ENCODE measurements around the gene FAM114A2.

FAM114A2 gene

GRCh38 chr5:153987301-153987700 lies 51.4 kb downstream of the FAM114A2 start:
- no peak for DNase-seq (ENCODE audit: low read depth in 2 of 2, low spot score in 1 of 2)

DNA sequence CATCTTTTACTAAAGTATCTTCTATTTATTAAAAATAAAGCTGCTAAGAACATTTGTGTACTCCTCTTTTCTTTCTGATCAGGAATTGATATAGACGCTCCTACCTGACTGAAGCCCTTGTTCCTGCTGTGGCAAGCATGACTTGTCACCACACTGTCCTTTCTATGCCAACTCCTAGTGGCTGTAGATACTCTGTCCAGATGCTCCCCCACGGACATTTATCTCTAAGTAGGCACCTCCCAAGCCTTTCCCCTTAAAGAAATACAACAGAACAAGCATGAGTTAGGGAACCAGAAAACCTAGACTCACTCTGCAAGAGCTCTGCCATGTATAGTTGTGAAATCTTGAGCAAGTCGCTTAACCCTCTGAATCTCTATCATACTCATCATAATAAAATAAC lies 53.2 kb downstream of the FAM114A2 start:
- no peak for DNase-seq (ENCODE audit: low read depth in 2 of 2, low spot score in 1 of 2)

- DNase-seq (ENCODE audit: low read depth in 2 of 2, low spot score in 1 of 2): no peak
These were observed 54.8 kb downstream of the FAM114A2 start for GRCh38 chr5:153983885-153984284.

- no peak for DNase-seq (ENCODE audit: low read depth in 2 of 2, low spot score in 1 of 2)
These were observed 56.7 kb downstream of the FAM114A2 start for GRCh38 chr5:153981905-153982605.

DNA sequence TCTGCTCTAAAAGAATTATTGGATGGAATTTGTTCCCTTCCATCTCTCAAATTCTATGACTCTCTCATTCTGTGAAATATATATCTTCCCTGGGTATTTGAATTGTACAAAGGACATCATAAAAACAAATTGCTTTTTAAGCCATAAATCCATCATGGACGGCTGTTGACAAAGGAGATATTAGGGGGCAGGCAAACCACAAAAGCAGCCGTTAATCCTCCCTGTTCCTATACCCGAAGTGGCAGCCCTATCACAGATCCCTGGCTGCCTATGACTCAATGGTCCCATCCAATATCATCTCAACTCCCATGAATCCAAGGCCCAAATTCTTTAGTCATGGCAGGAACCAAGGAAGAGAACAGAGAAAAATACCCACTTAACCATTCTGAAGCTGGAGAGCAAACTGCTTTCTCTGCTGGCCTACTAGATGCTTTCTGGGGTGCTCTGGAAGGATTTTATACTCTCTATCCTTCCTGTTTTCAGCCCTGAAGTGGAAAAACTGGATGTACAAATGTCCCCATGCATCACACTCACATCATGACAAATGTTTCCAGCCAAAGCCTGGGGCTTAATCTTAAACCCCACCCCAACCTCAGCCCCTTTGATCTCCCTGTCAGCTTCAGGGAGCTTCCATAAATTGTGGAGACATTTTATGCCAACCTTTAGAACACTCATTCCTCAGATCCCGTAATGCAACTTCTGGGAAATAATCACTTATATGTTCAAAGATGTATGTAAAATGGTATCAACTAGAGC lies 59.5 kb downstream of the FAM114A2 start:
- no peak for DNase-seq (ENCODE audit: low read depth in 2 of 2, low spot score in 1 of 2)

- no peak for DNase-seq (ENCODE audit: low read depth in 2 of 2, low spot score in 1 of 2)
These were observed 63.9 kb downstream of the FAM114A2 start for GRCh38 chr5:153974813-153975163.

- DNase-seq (ENCODE audit: low read depth in 2 of 2, low spot score in 1 of 2): no peak
These were observed 64.4 kb downstream of the FAM114A2 start for GRCh38 chr5:153974131-153974812.

GRCh38 chr5:153972240-153972639 lies 66.5 kb downstream of the FAM114A2 start:
- no peak for DNase-seq (ENCODE audit: low read depth in 2 of 2, low spot score in 1 of 2)

DNA sequence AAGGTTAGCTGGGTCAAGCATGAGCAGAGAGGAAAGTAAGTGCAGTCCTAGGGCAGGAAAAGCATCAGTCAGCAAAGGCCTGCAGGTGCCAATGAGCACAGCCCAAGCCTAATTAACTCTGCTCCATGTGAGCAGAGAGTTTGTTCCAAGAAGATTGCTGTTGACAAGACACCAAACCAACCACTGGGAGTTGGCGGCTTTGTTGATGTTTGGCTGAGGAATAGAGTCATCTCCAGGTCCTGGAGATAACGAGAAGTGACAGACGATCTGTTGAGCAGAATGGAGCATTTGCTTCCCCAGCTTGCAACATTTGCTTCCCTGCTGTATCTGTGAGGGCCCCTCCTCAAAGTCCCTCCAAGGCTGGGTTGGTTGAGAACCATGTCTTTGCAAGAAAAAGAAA lies 68.2 kb downstream of the FAM114A2 start:
- no peak for DNase-seq (ENCODE audit: low read depth in 2 of 2, low spot score in 1 of 2)

GRCh38 chr5:153969563-153969895 lies 69.2 kb downstream of the FAM114A2 start:
- DNase-seq (ENCODE audit: low read depth in 2 of 2, low spot score in 1 of 2): no peak

DNA sequence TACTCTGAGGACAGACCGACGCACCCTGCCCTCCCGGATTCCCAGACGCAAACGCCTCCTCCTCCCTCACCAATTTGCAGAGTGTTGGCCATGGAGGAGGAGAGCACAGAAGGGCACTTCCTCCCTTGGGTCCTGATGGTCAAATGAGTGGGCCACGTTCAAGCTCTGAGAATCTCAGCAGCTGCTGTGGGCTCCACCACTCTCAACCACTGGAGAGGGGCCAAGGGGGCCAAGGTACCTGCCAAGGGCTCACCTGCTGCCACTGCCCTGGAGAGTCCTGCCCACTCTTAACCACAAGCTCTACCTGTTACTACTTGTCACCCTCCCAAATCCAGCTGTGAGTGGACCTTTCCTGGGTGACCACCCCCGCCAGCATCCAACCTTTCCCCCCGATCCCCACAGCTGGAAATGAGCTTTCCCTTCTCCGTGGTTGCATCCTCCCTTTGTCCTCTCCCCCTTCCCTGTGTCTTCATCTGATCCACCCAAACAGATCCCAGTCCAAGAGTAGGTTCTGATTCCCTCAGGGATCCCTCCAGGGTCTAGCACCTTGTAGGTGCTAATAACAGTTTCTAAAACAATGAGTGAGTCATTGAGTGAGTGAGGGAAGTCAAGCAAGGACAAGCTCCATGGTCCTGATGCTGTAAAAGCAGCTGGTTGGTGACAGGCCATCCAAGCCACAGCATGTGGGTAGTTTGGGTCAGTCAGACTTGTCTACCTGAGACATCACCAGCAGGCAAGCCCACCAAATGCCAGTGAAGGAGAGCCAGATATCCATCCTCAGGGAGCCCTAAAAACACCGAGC lies 69.7 kb downstream of the FAM114A2 start:
- no peak for DNase-seq (ENCODE audit: low read depth in 2 of 2, low spot score in 1 of 2)

DNA sequence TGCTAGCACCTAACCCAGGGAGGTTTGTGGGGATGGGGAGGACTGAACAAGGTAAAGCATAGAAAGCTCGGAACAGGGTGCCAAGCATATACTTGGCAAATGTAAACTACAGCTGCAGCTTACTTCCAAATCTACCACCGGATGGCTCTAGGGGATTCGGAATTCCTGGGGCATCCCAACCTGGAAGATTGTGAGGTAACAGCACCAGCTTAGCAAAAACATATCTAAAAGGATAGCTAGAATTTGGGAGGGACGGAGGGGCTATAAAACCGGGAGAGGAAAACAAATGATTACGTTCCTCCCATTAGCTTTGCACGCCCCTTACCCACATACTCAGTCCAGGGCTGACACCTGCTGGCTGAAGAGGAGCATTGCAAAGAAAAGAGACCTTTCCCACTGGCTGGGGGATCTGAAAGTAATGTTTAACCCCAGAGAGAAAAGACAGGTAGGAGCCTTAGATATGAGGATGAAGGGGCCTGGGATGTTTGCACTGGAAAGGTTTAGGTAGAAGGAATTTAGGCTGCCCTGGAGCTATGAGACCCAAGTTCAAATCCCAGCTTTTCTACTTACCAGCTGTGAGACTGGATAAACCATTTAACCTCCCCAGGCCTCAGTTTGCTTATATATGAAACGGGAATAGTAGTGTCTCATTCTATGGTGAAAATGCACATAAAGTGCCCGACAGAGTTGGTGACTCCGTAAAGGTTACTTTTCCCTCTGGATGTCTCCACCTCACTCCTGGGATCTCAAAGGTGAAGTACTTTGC lies 73.6 kb downstream of the FAM114A2 start:
- DNase-seq (ENCODE audit: low read depth in 2 of 2, low spot score in 1 of 2): peak in 1 of 2 donors; percentile 17

DNA sequence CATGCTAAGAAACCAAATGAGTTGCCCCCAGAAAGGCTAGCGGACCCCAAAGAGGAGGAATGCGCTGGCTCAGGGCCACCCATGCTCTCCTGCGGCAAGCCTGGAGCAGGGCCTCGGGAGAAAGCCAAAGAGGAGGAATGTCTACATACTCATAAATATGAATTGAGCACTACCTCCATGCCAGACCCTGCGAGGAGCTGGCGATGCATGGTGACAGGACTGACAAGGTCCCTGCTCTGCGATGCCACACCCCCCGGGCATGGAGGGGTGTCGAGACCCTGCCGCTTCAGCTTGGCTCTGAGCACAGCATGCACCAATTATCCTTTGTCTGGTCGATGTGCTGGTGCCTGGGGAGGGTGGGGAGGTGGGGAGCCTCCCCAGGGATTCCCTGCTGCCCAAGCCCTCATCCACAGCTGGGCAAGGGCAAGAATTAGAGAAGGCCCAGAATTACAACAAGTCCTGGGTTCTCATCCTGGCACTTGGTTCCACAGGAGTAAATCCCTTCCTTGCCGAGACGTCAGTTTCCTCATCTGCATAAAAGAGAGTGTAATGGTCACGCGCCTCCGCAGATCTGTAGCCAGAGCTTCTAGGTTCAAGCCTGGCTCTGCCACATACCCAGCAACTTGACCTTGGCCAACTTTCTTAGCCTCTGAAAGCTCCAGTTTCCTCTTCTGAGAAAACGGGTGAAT lies 74.4 kb downstream of the FAM114A2 start:
- no peak for DNase-seq (ENCODE audit: low read depth in 2 of 2, low spot score in 1 of 2)

DNA sequence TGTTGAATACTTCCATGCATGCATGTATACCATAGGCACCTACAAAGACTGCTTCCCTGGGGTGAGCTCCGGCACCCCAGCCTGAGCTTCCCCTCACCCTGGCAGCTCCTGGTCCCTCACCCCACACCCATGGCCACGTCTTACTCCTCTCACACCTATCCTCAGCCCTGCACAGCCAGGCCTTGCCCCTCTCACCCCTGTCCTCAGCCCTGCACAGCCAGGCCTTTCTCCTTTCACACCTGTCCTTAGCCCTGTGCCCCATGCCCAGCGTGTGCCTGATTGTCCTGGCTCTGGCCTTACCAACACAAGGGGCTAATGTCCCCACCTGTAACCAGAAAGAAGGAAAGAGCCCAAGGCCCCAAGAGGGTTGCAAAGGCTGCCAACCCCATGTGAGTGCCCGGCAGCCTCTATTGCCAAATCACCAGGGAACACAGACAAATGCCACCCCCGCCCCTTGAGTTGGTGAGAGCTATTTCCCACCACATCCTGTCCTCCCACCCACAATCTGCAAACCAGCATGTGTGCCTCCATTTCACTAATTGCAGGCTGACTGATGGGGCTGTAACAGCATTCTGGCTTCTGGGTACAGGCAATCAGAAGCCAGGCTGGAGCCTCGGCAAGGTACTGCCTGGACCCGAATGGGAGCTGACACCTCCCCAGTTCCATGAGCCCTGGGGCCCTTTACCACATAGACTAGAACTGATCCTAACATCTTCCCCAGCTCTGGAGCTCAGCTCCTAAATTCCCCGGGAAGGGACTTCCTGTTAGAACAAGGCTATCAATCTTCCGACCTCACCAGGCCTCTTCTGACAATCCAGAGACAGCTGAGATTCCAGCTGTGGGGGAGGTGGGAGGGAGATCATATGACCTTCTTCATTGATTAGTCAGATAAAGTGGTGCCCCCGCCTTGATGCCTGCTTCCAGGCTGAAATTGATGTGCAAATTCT lies 78.2 kb downstream of the FAM114A2 start:
- DNase-seq (ENCODE audit: low read depth in 2 of 2, low spot score in 1 of 2): no peak

DNA sequence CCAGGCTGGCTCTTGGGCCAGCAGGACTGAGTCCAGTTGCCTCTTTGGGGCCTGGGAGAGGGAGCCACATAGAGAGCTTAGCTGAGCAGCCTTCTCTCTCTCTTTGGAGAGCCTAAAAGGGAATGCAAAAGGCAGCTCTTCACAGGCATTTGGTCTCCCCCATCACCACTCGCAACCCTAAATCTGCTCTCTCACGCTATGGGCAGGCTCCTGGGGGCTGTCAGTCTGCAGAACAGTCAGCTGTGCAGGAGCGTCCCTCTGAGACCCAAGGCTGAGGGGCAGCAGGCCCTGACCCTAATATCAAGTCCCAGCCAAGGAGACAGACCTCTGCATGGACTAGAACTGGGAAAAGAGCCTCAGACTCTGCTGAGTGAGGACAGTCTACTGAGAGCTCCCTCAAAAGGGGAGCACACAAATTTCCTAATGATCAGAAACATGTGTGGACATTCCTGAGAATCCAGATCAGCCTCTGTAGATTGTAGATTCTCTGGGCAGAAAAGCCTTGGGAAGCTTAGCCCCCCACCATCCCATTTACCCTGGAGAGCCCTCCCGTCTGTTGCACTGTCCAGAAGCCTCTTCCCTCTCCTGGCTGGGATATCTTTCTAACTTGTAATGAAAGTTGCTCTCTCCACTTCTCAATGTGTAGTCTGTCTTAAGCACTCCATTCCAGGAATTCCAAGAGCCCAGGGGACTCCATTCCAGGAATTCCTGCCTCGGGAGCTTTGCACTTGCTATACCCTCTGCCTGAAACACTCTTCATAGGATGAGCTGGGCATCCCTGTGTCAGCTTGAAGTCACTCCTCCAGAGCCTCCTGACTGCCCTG lies 79.4 kb downstream of the FAM114A2 start:
- DNase-seq (ENCODE audit: low read depth in 2 of 2, low spot score in 1 of 2): no peak

DNA sequence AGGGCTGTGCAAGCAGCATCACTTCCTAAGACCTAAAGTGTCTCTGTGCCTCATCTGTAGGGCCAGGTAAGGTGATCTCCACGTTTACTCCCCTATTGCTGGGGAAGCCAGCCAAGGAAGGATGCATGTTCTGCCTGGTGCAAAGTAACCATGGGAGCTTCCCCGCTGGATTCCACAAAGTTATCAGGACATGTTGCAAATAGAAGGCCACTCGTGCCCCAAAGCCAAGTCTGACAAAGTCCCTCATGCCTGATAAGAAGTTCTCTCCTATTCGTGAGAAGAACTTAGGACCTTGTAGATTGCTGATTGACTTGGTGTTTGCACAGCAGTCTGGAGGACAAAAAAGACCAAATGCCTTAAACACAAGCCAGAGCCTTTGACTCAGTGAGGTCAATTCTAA lies 81.5 kb downstream of the FAM114A2 start:
- DNase-seq (ENCODE audit: low read depth in 2 of 2, low spot score in 1 of 2): no peak

GRCh38 chr5:153953411-153953810 lies 85.3 kb downstream of the FAM114A2 start:
- no peak for DNase-seq (ENCODE audit: low read depth in 2 of 2, low spot score in 1 of 2)

DNA sequence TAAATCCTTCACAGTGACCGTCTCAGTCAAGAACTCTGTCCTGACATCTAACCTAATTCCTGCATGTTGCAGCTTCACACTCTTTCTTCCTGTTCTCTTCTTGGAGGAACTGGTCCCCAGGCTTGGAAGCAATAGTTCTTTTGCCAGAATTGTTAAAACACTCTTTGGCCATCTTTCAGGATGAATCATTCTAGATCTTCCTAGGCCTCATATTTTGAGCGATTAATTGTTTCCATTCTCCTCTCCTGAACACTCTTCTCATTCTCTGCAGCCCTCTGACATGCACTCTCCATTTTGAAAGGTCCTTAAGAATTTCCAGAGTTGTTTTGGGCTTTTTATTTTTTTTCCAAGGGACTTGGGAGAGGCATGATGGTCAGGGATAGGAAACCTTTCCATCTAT lies 85.8 kb downstream of the FAM114A2 start:
- DNase-seq (ENCODE audit: low read depth in 2 of 2, low spot score in 1 of 2): no peak
